HepG2 (cell line): ENCODE measurements around the gene SLC4A11. TPM values are rescaled to one million over a fixed set of nuclear protein-coding genes. Genes with fewer than 3 reads are reported as not detected.
A peak's percentile ranks its signal among the peaks of the same experiment; 100 is the strongest.

Source experiments
- ARID3A ChIP-seq: IDR thresholded peaks from 2 replicates; pipeline ENCODE4 v1.6.1; 2012; ENCODE audit warnings: low read depth, low read length, improper control_type of control experiment
- ATF7 ChIP-seq, 2 experiments: fragments of 450-650 bp in 1 of 2; sonication (generic) in 1 of 2; formaldehyde crosslinking in 1 of 2; IDR thresholded peaks; 2 replicates each; pipeline versions ENCODE4 v1.4.0 to v1.6.1; 2016 to 2020; ENCODE audit warnings: antibody characterized with exemption in 1 of 2, mild to moderate bottlenecking in 1 of 2, missing genetic modification reagents in 1 of 2
- ATF7-NPFF ChIP-seq: sonication (generic); formaldehyde crosslinking; IDR thresholded peaks from 2 replicates; pipeline ENCODE4 v1.8.1; 2023; ENCODE audit warnings: mild to moderate bottlenecking, low read depth, missing genetic modification reagents, moderate library complexity
- CENPX ChIP-seq: sonication (generic); formaldehyde crosslinking; IDR thresholded peaks from 2 replicates; pipeline ENCODE4 v1.9.0; 2021; ENCODE audit warnings: mild to moderate bottlenecking, missing genetic modification reagents, moderate library complexity
- EED ChIP-seq: sonication (generic); formaldehyde crosslinking; IDR thresholded peaks from 2 replicates; pipeline ENCODE4 v1.5.0; 2020; ENCODE audit warnings: mild to moderate bottlenecking, missing genetic modification reagents
- GABPB1 ChIP-seq: IDR thresholded peaks from 2 replicates; pipeline ENCODE4 v1.6.1; 2016; ENCODE audit warnings: mild to moderate bottlenecking, missing genetic modification reagents, moderate library complexity, missing compliant biosample characterization
- MTF1 ChIP-seq: sonication (generic); formaldehyde crosslinking; IDR thresholded peaks from 2 replicates; pipeline ENCODE4 v1.5.0; 2020; ENCODE audit warnings: missing genetic modification reagents
- MXD1 ChIP-seq: sonication (generic); formaldehyde crosslinking; IDR thresholded peaks from 2 replicates; pipeline ENCODE4 v1.4.0; 2020; ENCODE audit warnings: mild to moderate bottlenecking, missing genetic modification reagents
- SOX6 ChIP-seq, 2 experiments: fragments of 450-650 bp in 1 of 2; sonication (generic) in 1 of 2; formaldehyde crosslinking in 1 of 2; IDR thresholded peaks; 2 replicates each; pipeline versions ENCODE4 v1.4.0 to v1.6.1; 2017 to 2020; ENCODE audit warnings: antibody characterized with exemption in 1 of 2, mild to moderate bottlenecking in 1 of 2, missing genetic modification reagents in 1 of 2
- SRY ChIP-seq: sonication (generic); formaldehyde crosslinking; IDR thresholded peaks from 2 replicates; pipeline ENCODE4 v1.8.0; 2022; ENCODE audit warnings: mild to moderate bottlenecking, missing genetic modification reagents
- SSRP1 ChIP-seq: IDR thresholded peaks from 2 replicates; pipeline ENCODE4 v1.6.1; 2016; ENCODE audit warnings: control low read depth
- TFAP4 ChIP-seq: sonication (generic); IDR thresholded peaks from 2 replicates; pipeline ENCODE4 v1.6.1; 2016; ENCODE audit warnings: low read depth, borderline replicate concordance
- THAP7 ChIP-seq: sonication (generic); formaldehyde crosslinking; IDR thresholded peaks from 2 replicates; pipeline ENCODE4 v1.8.1; 2023; ENCODE audit warnings: mild to moderate bottlenecking, missing genetic modification reagents
- TIGD3 ChIP-seq: sonication (generic); formaldehyde crosslinking; IDR thresholded peaks from 2 replicates; pipeline ENCODE4 v1.5.1; 2020; ENCODE audit warnings: mild to moderate bottlenecking, missing genetic modification reagents, borderline replicate concordance
- TMF1 ChIP-seq: sonication (generic); formaldehyde crosslinking; IDR thresholded peaks from 2 replicates; pipeline ENCODE4 v1.8.1; 2022; ENCODE audit warnings: low read depth, missing genetic modification reagents
- TOPORS ChIP-seq: sonication (generic); formaldehyde crosslinking; IDR thresholded peaks from 2 replicates; pipeline ENCODE4 v1.8.0; 2023; ENCODE audit warnings: mild to moderate bottlenecking, missing genetic modification reagents
- ZBTB21 ChIP-seq: sonication (generic); formaldehyde crosslinking; IDR thresholded peaks from 2 replicates; pipeline ENCODE4 v1.4.0; 2020; ENCODE audit warnings: missing genetic modification reagents
- ZNF232 ChIP-seq: sonication (generic); formaldehyde crosslinking; IDR thresholded peaks from 2 replicates; pipeline ENCODE4 v1.4.0; 2020; ENCODE audit warnings: missing genetic modification reagents, borderline replicate concordance
- ZNF496 ChIP-seq: sonication (generic); formaldehyde crosslinking; IDR thresholded peaks from 2 replicates; pipeline ENCODE4 v1.8.1; 2023; ENCODE audit warnings: mild to moderate bottlenecking, moderate library complexity, missing genetic modification reagents; ENCODE audit not compliant: insufficient replicate concordance
- ZNF556 ChIP-seq: sonication (generic); formaldehyde crosslinking; IDR thresholded peaks from 2 replicates; pipeline ENCODE4 v1.4.0; 2020; ENCODE audit warnings: mild to moderate bottlenecking, missing genetic modification reagents, borderline replicate concordance
- ZUFSP ChIP-seq: sonication (generic); formaldehyde crosslinking; IDR thresholded peaks from 2 replicates; pipeline ENCODE4 v1.9.0; 2021; ENCODE audit warnings: missing genetic modification reagents, mild to moderate bottlenecking, borderline replicate concordance
- polyA plus RNA-seq, 8 experiments: library from polyadenylated mRNA; depleted of rRNA in 3 of 8; stranded (reverse) in 7 of 8; unstranded in 1 of 8; fragments of >200 nt; fragmentation: Illumina TruSeq in 4 of 8; extraction: Trizol in 4 of 8; gene quantifications; 2 replicates each; pipeline versions ENCODE4 v1.2.1 to v1.2.3, GENCODE V29; 2011 to 2016; ENCODE audit warnings: low read depth in 4 of 8, missing spikeins in 1 of 8, mixed read lengths in 1 of 8; ENCODE audit not compliant: insufficient read depth in 1 of 8
- total RNA-seq, 5 experiments: library from RNA; depleted of rRNA; stranded (reverse); fragments of >200 nt; fragmentation: Illumina TruSeq; extraction: Trizol; gene quantifications; 2 replicates each; pipeline ENCODE4 v1.2.3, GENCODE V29; 2016; ENCODE audit warnings: low read depth in 1 of 5

The SLC4A11 gene
- total and polyA plus RNA-seq, 2 of the 13 experiments (the other 11 are each of a cell fraction or from before 2014, with no cell fraction given): 3.9 to 27.0 TPM

- TF ChIP-seq CENPX (CRISPR knock-in tag): no peak
- TF ChIP-seq SRY: 0 out of 2 replicates have a peak, but pooled peaks have one; percentile 15
- TF ChIP-seq ZNF496 (CRISPR knock-in tag): no peak
- no peak for TF ChIP-seq TIGD3 (CRISPR knock-in tag)
- no peak for TF ChIP-seq MTF1 (CRISPR knock-in tag)
- peak; percentile 73 for TF ChIP-seq TOPORS
- TF ChIP-seq ZNF232 (CRISPR knock-in tag): 0 out of 2 replicates have a peak, but pooled peaks have one; percentile 28
- no peak; the same call in 1 of the 2 replicates for TF ChIP-seq ZNF556
- TF ChIP-seq TMF1: peak; percentile 89; the same call in 1 of the 2 replicates
- no peak for TF ChIP-seq ATF7 (IDR thresholded peaks at IDR 0.05)
- TF ChIP-seq ATF7 (CRISPR knock-in tag; IDR thresholded peaks at IDR 0.05): no peak
- no peak for TF ChIP-seq SOX6 (IDR thresholded peaks at IDR 0.05)
- TF ChIP-seq SOX6 (CRISPR knock-in tag; IDR thresholded peaks at IDR 0.05): peak; percentile 25; the same call in 1 of the 2 replicates
- no peak for TF ChIP-seq ZBTB21
- no peak for TF ChIP-seq EED (CRISPR knock-in tag)
- peak; percentile 89 for TF ChIP-seq TFAP4
- peak; percentile 66; the same call in 1 of the 2 replicates for TF ChIP-seq MXD1 (CRISPR knock-in tag)
- no peak for TF ChIP-seq ZUFSP (CRISPR knock-in tag)
- peak; percentile 9; the same call in 1 of the 2 replicates for TF ChIP-seq GABPB1 (CRISPR knock-in tag)
- no peak for TF ChIP-seq ARID3A
- TF ChIP-seq ATF7-NPFF (CRISPR knock-in tag): no peak
- TF ChIP-seq THAP7: peak; percentile 22; the same call in 1 of the 2 replicates
- TF ChIP-seq SSRP1 (CRISPR knock-in tag): no peak
These were observed 369 bp downstream of the SLC4A11 start (continued) for GRCh38 chr20:3238616-3239025.
